ENCODE data around the gene RMI2.
"Not testable (repeated sequence)": the region's sequence is repeated elsewhere in the genome, so short reads cannot be mapped to it uniquely, and the experiment has no call there.

The RMI2 gene

GRCh38 chr16:11354733-11355574, 9.7 kb downstream of the RMI2 start:
- DNase-seq (ENCODE audit: low spot score): no peak

- no peak for DNase-seq (ENCODE audit: low spot score)
Observed at GRCh38 chr16:11355862-11356261, 10.6 kb downstream of the RMI2 start.

DNA sequence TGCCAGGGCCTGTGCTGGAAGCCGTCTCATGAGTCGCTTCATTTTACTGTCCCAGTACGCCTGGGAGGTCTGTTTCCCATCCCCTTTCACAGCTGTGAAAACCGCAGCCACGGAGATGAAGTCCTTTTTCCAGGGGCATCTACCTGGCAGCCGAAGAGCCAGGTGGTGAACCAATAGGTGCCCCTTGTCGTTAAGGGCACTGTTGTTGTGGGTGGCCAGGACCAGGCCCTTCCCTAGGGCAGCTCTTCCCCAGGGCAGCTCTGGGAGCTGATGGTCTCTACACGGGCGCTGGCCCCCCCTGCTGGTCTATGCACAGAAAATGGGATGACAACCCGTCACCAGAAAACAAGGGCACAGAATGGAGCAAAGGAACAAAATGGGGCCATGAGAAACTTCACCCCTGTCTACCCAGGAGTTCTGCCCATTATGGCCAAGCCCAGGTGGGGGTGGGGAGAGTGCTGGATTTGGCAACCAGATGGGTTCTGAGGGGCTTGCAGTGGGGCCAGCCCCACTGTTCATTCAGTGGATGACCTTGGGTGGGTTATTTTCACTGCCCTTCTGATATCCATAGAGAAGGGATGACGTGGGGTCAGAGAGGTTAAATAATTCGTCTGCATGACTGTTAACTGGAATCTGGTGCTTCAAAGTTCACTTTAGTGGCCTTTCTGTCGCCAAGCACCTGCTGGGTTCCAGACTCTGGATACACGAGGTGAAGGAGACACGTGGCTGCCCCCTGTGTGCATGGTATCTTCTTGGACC, 11.5 kb downstream of the RMI2 start:
- peak; percentile 76 for DNase-seq (ENCODE audit: low spot score)

- no peak for DNase-seq (ENCODE audit: low spot score)
Observed at GRCh38 chr16:11358531-11358930, 13.3 kb downstream of the RMI2 start.

GRCh38 chr16:11359370-11359769, 14.1 kb downstream of the RMI2 start:
- no peak for DNase-seq (ENCODE audit: low spot score)

- peak; percentile 53 for DNase-seq (ENCODE audit: low spot score)
Observed at GRCh38 chr16:11360641-11361373, 15.5 kb downstream of the RMI2 start.

GRCh38 chr16:11361701-11362451, 16.6 kb downstream of the RMI2 start:
- DNase-seq (ENCODE audit: low spot score): no peak

- no peak for DNase-seq (ENCODE audit: low spot score)
Observed at GRCh38 chr16:11363927-11364258, 18.6 kb downstream of the RMI2 start.

DNA sequence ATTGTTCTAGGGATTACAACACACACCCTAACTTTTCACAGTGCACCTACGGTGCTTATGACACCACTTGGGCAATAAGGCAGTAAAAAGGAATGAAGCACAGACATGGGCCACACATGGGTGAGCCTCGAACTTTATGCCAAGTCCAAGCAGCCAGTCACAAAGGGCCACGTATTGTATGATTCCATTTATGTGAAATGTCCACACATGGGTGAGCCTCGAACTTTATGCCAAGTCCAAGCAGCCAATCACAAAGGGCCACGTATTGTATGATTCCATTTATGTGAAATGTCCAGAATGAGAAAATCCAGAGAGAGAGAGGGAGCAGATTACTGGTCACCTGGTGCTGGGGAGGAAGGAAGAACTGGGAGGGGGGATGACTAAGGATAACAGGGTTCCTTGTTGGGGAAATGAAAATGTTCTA, 22.2 kb downstream of the RMI2 start:
- DNase-seq (ENCODE audit: low spot score): no peak

GRCh38 chr16:11370084-11370931, 25.0 kb downstream of the RMI2 start:
- DNase-seq (ENCODE audit: low spot score): no peak

- not testable (repeated sequence) for DNase-seq (ENCODE audit: low spot score)
Observed at GRCh38 chr16:11370932-11371279, 25.6 kb downstream of the RMI2 start.

DNA sequence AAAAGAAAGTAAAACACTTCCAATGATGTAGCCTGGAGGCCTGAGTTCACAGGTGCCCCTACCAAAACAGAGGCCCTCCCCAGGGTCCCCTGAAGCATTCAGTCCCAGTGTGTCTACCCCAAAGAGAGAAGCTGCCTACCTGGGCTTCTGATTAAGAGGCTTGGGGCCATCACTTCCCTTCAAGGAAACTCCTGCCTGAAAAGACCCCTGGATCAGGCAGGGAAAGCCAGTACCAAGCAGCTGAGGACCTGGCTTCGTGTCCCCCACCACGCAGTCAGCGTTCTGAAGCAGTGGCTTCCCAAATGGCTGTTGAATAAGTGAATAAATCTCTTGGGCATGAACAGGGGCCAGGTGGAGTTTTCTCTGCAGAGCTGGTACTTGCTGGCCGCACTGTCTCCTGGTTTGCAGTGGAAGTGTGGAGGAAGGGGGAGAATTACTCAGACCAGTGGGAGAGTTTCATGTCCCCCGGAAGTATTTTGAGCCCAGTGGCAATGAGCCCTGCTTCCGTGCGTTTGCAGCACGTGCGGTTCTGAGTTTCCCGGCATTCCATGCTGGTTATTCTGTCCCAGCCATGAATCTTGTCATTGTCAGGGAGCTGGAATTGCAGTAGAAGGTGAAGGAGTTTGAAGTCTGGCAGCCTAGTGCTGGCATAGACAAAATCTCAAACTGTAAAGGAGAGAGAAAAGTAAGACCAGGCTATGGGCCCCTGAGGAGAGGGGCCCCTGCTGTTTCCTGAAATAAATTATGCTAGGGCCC, 27.0 kb downstream of the RMI2 start:
- peak; percentile 3 for DNase-seq (ENCODE audit: low spot score)

DNA sequence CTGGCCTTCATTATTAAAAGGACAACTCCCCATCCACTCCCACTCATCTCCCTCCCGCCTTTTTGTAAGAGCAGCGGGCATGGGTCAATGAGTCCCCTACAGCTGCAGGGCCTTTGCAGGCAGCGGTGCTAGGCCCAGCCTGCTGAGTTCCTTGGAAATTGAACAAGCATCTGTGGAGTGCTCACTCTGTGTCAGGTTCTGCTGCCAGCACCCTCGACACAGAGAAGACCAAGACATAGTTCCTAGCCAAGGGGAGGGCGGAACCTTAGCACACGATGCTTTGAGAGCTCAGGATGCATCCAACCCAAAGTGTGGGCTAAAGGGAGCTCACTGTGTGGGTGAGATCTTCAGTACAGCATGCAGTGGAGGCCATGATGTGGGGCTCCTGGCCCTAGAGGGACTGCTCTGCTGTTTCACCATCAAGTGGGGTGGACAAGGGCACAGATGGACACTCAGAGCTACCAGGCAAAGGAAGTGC, 27.6 kb downstream of the RMI2 start:
- DNase-seq (ENCODE audit: low spot score): no peak

GRCh38 chr16:11374255-11374654, 29.0 kb downstream of the RMI2 start:
- DNase-seq (ENCODE audit: low spot score): no peak

GRCh38 chr16:11377154-11377553, 31.9 kb downstream of the RMI2 start:
- no peak for DNase-seq (ENCODE audit: low spot score)

DNA sequence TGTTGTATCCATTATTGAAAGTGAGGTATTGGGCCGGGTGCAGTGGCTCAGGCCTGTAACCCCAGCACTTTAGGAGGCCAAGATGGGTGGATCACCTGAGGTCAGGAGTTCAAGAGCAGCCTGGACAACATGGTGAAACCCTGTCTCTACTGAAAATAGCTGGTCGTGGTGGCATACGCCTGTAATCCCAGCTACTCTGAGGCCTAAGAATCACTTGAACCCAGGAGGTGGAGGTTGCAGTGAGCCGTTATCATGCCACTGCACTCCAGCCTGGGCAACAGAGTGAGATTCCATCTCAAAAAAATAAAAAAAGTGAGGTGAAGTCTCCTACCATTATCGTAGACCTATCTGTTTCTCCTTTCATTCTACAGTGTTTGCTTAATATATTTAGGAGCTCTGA, 33.7 kb downstream of the RMI2 start:
- not testable (repeated sequence) for DNase-seq (ENCODE audit: low spot score)

DNA sequence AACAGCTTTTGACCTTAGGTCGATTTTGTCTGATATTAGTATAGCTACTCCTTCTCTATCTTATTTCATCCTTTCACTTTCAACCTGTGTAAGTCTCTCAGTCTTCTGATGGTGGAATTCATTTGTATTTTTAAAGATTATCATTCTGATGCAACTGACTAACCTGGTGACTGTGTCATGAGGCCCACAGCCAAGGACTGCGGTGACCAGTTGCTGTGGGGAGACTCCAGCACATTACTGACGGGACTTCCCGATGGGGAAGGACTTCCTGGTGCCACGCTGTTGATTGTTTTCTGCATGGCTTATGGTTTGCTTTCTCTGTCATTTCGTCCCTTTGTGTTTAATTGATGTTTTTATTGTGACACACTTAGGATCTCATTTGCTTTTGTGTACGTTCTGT, 34.2 kb downstream of the RMI2 start:
- DNase-seq (ENCODE audit: low spot score): no peak

DNA sequence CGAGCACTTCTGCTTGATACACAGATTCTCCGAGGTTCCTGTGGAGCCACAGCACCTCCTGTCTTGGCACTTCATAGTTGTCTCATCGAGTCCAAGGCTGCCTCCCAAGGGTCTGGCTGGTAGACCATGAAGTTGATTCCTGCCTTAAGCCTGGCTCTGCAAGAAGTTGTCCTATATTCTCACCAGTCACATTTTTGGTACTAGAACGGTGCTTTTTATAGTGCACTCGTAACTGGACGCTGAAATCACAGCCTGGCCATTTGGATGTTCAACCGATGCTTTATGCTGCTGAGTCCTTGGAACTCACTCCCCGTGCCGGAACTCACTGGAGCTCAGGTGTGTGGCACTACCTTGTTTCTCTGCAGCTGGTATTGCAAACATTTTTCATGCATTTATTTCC, 35.6 kb downstream of the RMI2 start:
- no peak for DNase-seq (ENCODE audit: low spot score)

DNA sequence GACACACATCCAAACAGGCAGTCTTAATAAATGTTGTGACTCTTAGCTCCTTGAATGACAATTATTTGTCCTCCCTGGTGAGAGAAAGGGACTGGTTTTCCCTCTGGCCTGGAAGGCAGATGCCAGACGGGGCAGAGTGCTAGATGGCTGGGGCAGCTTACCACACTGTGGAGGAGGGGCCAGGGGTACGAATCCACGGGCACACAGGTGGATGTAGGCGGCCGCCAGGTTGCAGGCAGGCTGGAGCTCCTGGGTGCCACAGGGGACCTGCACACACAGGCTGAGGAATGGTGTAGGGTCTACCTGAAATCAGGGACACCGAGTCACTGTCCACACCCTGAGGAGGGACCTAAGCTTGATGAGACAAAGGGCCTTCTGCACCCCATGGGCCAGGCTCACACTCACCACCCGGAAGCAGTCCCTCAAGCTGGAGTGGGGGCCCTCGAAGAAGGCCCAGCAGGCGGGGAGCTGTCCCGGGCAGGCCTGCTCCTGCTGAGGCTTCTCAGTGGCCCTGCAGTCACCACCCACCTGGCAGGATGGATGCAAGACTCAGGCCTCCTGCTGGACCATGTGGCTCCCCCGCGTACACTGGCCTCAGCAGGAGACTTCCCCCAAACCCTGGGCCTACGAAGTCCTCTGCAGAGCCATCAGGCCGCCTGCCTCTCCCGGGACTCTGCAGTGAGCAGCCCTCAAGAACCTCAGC, 38.4 kb downstream of the RMI2 start:
- DNase-seq (ENCODE audit: low spot score): no peak

Data from GM03348 (cell line).